NK-92 (cell line): ENCODE results near the gene DPP6.

Experiments
- DNase-seq: peaks from one replicate; lab custom pipeline; 2025; ENCODE audit not compliant: unreplicated experiment; lab: John Stamatoyannopoulos, UW

Gene DPP6

GRCh38 chr7:154441811-154442210 lies 389.6 kb downstream of the DPP6 start:
- no peak for DNase-seq

DNA sequence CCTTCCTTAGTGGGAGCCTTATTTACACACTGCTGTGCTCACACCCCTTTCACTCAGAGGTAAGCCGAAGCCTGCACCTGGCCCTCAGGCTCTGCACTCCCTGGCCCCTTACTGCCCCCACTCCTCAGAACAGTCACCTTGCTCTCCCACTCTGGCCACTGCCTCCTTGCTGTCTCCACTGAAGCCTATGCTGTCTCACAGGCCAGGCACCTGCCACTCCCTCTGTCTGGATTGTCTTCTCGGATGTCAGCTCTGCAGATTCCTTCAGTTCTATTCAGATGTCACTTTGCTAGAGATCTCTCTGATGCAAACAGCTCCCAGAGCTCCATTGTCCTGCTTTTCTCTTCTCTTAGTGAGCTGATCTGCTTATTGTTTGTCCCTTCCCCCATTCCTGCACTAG lies 390.7 kb downstream of the DPP6 start:
- no peak for DNase-seq

DNA sequence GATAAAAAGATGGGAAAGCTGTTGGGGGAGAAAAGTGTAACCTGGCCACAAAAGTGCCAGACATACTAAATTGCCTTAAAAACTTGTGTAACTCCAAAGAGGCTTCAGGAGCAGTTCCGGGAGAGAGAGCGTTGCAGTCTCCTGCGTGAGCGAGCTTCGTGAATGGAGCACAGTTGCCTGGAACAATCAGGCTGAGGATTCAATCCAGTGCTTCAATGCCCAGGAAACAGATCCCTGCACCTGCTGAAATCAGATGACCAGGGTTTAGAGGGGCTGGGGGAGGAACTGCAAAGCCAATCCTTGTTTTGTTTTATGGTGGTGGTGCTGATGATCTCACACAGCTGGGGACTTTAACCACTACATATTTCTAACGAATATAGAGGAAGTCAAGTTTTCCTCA lies 398.3 kb downstream of the DPP6 start:
- no peak for DNase-seq

- no peak for DNase-seq
Observed at GRCh38 chr7:154451480-154452457, 399.6 kb downstream of the DPP6 start.

DNA sequence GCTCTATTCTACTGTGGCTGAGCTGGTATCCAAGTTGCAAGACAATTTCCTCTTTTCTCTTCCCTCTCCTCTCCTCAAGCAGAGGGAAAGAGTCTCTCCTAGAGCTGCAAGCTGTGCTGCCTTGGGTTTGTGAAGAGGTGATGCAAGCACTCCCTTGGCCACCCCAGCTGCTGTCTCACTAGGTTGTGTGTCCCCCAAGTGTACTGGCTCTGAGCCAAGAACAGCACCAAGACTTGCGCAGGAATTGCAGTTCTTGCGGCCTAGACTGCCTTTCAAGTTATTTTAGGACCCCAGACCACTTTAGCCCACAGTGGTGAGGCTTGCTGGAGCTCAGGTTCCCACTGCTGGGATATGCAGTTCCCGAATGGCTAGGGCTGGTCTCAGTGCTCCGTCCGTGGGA lies 411.6 kb downstream of the DPP6 start:
- no peak for DNase-seq

DNA sequence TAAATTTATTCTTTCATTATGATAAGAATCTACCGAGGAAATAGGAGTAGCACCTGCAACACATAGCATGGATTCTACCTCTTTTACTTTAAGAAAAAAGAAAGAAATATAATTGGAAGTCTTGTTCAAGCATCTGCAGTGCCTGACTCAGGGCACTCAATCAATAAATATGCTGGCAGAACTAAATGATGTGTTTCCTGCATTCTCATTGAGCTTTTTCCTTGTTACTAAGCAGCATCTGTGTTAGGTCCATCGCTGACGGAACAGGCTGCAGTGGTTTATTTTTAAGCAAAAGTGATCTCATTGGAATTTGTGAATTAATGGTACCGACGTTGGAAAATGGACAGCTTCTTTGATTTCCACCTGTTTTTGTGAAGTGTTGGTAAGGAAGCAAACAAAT lies 417.5 kb downstream of the DPP6 start:
- DNase-seq: no peak

GRCh38 chr7:154472343-154472742 lies 420.1 kb downstream of the DPP6 start:
- no peak for DNase-seq

GRCh38 chr7:154473360-154473759 lies 421.2 kb downstream of the DPP6 start:
- no peak for DNase-seq

- DNase-seq: no peak
Observed at GRCh38 chr7:154474903-154475520, 422.8 kb downstream of the DPP6 start.

GRCh38 chr7:154475864-154476263 lies 423.7 kb downstream of the DPP6 start:
- DNase-seq: no peak

DNA sequence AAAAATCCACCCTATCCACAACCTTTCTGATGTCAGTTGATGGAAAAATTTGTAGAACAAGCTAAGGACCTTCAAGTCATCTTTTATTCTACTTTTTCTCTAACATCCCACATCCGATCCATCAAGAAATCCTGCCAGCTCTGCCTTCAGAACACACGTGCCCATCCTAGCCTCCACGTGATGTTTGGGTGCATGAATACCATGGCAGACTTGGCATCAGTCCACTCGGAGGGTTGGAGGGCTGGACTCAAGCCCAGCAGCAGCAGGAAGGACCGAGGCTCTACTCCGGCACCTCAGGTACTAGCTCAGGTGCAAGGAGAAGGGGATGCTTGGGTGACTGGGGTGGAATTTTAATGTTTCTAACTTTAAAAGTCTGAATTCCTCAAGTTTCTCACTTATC lies 428.6 kb downstream of the DPP6 start:
- no peak for DNase-seq

DNA sequence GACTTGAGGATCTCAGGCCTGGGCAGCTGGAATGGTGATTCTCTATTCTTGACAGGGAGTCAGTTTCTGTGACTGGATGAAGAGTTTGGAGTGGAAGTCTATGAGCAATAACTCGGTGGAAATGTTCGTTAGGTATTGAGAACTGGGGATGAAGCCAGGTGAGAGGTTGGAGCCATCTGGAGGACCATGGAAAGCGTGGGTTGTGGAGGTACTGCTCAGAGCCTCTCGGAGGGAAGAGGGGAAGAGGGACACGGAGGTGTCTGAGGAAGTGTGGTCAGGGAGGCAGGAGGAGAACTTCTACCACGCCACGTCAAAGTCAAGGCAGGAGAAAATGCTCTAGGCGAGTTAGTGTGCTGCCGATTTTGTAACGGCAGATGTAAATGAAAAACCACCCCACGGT lies 430.7 kb downstream of the DPP6 start:
- DNase-seq: no peak

- no peak for DNase-seq
Observed at GRCh38 chr7:154484406-154484805, 432.2 kb downstream of the DPP6 start.

DNA sequence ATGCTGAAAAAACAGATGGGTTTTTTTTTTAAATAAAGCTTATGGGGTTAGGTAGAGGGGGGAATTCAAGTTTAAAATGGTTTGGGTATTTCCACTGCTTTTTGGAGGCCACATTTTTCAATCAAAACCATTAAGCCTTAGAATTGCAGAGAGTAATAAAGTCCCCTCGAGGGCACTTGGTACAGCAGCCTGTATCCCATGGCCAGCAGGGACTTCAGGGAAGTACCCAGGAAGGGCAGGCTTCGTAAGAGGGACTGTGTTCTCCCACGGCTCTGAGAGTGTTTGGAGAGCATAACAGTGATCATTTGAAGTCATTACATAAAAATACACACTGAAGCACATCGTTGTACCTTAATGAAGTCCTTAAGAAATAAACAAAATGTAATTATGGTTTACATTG lies 432.7 kb downstream of the DPP6 start:
- DNase-seq: no peak

DNA sequence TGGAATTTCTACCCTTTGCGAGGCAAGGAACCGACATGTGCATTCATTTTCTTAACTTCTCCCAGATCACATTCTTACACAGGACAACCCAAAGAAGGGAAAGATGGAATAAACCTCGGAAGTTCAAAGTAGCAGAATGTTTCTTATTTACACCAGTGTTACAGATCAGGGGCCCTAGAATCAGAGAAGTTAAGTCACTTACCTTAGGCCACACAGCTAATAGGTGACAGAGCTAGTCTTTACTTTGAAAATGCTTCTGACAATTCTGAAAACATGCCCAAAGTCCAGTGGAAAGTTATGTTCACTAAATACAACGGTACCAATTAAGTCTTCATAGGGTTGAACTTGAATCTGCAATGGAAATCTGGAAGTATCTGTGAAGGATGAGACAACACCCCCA lies 437.7 kb downstream of the DPP6 start:
- DNase-seq: no peak

DNA sequence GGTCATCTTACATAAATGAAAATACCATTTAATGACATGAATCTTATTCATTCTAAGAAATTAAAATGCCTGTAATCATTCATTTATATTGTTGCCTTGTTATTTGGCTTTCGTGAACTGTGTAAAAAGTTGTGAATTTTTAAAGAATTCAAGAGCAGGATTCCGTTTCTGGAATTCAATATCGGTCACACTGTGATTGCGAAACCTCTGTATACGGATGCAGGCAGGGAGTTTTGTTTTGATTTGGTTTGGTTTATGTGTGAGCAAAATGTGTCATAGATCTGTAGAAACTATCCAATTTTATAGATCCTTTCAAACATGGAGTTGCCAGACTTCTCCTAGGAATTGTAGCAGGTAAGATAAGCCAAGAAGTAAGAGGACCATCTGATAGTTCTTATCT lies 441.4 kb downstream of the DPP6 start:
- no peak for DNase-seq

DNA sequence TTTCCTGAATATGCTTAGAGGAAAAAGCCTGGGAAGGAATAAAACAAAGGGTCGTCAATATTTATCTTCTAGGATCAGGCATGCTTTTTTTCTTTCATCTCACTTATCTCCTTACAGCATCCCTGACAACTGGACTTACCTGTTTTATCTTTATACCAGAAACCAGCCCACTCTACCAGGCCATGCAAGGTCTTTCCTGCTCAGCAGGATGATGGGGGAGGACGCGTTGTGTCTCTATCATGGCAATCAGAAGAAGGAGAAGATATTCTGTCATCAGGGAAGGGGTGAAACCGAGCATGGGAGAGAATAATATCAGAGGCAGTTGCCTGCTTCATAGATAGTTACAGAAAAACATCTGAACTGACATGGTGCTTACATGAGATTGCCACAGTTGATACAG lies 445.6 kb downstream of the DPP6 start:
- DNase-seq: no peak

GRCh38 chr7:154503962-154504550 lies 451.9 kb downstream of the DPP6 start:
- no peak for DNase-seq

- DNase-seq: no peak
Observed at GRCh38 chr7:154504918-154505317, 452.7 kb downstream of the DPP6 start.

GRCh38 chr7:154505362-154505761 lies 453.2 kb downstream of the DPP6 start:
- no peak for DNase-seq

GRCh38 chr7:154509192-154509591 lies 457.0 kb downstream of the DPP6 start:
- DNase-seq: no peak
